Left lobe of liver (tissue), 2 donors: ENCODE results near the gene MYH10. TPM values are rescaled to one million over a fixed set of nuclear protein-coding genes. Genes with fewer than 3 reads are reported as not detected.

Experiments used
- ATAC-seq: fragments of 200-7000 bp; cut with Tn5 transposase; one replicate; pipeline ENCODE4 v1.9.1; 2020; ENCODE audit warnings: mild to moderate bottlenecking, moderate library complexity
- DNase-seq: peaks from one replicate; pipeline ENCODE4 v3.0.0-alpha.2; 2020; ENCODE audit warnings: low spot score
- total RNA-seq: library from RNA; stranded (reverse); gene quantifications from one replicate; pipeline ENCODE4 v1.2.1, GENCODE V29; 2021
- donor health status: DM: no; HTN: no; CAD: no; lungs with moderate emphysema.
- donor health status: DM: no; HTN: yes; CAD: no.

MYH10 gene
- total RNA-seq, 1 donor from 2014 or later: 22.8 TPM

DNA sequence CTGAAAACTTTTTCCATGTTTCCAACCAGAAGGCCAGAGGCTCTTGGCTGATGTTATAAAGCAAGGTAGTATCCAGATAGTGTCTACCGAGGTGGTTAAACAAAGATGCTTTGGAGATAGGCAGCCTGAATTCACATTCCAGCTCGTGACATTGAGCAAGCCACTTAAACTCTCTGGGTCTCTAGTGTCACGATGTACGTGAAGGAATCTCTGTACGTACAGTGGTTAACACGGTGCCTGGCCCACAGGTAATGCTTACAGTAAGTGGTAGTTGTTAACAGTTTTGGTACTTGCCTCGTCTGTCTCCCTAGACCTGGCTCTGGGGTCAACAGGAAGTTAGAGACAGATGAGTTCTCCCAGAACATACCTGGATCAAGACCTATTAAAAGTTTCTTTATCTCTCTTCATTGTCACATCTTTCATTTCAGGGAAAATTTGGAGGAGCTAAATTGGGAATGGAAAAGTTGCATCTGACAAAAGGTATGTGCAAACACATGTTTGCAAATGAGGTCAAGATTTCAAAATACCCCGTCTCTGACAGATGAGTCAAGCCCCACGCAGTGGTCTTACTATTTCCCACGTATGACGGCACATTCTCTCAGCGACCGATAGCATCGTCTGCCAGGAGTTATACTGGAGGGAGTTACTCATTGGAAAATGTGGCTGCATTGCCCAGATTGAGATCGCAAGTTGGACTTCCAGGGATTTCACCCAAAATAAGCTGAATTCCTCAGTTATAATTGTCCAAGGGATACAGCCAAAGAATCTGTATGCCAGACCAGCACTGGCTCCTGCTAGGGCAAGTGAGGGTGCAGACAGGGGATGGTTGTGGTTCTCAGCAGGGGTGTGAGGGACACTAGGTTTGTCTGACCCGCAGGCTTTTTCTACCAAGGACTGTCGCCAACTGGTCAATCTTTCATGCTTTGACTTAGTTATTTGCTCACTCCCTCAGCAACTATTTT, 18.9 kb upstream of the MYH10 start:
- DNase-seq: no peak
- no peak for ATAC-seq

DNA sequence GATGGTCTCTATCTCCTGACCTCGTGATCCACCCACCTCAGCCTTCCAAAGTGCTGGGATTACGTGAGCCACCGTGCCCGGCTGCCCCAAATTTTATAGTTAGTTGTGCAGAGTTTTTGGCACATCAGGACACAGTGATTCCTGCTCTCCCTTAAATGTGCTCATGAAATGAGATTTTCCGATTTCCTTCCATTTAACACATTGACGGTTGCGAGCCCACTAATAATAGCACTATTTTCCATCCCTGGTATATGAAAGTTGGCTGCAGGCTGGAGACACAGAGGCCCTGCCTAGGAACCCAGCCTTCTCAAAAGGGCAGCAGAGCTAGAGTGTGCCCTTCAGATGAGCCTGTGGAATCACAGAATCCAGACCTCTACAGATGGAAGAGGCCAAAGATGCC, 17.4 kb upstream of the MYH10 start:
- DNase-seq (no peak), ATAC-seq (no peak)

DNA sequence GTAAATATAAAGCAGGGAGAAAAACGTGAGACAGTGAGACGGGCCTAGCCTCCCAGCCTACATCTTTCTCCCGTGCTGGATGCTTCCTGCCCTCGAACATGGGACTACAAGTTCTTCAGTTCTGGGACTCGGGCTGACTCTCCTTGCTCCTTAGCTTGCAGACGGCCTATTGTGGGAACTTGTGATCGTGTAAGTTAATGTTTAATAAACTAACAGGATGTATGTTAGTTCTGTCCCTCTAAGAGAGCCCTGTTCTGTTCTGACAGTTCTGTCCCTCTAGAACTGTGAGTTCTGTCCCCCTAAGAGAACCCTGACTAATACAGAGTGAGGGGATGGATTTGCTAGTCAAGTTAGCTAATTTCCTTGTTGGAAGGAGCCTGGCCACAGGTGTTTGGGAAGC, 16.7 kb upstream of the MYH10 start:
- DNase-seq (no peak), ATAC-seq (no peak)

GRCh38 chr17:8644507-8644902, 14.0 kb upstream of the MYH10 start:
- ATAC-seq: no peak
- no peak for DNase-seq

DNA sequence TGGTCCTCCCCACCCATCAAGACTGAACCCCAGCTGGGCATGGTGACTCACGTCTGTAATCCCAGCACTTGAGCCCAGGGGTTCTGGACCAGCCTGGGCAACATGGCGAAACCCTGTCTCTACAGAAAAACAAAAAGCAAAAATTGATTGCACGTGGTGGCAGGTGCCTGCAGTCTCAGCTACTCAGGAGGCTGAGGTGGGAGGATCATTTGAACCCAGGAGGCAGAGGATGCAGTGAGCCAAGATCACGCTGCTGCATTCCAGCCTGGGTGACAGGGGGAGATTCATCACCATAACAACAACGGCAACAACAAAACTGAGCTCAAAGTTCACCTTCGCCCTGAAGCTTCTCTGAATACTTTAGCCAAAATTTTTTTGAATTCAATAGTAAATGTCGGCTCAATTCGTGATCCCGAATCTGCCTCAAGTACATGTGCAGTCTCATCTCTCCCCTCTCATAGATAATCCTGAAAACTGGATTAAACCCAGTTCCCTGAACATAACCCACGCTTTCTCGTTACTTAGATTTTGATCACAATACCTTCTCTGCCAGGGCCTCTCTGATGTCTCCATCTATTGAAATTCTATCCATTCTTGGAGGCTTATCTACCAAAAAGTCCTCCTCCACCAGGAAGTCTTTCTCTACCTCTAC, 13.5 kb upstream of the MYH10 start:
- ATAC-seq (peak; percentile 31), DNase-seq (no peak)

DNA sequence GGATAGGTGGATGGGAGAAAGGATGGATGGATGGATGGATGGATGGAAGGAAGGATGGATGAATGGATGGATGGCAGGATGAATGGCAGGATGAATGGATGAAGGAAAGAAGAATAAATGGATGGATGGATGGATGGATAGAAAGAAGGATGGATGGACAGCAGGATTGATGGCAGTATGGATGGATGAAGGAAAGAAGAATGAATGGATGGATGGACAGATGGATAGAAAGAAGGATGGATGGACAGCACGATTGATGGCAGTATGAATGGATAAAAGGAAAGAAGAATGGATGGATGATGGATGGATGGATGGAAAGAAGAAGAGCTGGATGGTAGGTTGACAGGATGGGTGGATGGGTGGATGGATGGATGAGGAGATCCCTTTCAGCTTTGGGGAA, 9.2 kb upstream of the MYH10 start:
- DNase-seq (no peak), ATAC-seq (no peak)

DNA sequence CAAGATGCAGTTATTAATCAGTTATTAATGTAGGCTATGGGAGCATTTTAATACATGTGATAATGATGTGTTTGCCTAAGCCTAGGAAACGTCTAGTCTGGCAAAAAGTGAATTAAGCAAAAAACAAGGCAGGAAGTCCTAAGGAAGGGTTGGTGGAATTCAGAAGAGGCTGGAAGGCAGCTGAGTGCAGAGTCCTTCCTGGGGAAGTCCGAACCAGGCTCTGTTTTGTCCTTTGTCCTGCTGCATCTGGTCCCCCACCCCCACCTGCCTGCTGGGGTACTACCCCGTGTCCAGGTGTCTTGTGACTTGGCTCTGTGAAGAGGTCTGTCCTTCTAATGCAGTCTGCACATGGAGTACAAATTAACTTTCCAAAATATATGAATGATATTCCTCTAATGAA, 1.5 kb upstream of the MYH10 start:
- no peak for ATAC-seq
- DNase-seq: peak; percentile 51

GRCh38 chr17:8631554-8631877, 991 bp upstream of the MYH10 start:
- ATAC-seq: no peak
- DNase-seq: no peak

GRCh38 chr17:8630802-8631553, 453 bp upstream of the MYH10 start:
- peak; percentile 91 for ATAC-seq
- DNase-seq: peak; percentile 99

GRCh38 chr17:8629371-8630226, 926 bp downstream of the MYH10 start:
- DNase-seq (peak; percentile 53), ATAC-seq (peak; percentile 12)

DNA sequence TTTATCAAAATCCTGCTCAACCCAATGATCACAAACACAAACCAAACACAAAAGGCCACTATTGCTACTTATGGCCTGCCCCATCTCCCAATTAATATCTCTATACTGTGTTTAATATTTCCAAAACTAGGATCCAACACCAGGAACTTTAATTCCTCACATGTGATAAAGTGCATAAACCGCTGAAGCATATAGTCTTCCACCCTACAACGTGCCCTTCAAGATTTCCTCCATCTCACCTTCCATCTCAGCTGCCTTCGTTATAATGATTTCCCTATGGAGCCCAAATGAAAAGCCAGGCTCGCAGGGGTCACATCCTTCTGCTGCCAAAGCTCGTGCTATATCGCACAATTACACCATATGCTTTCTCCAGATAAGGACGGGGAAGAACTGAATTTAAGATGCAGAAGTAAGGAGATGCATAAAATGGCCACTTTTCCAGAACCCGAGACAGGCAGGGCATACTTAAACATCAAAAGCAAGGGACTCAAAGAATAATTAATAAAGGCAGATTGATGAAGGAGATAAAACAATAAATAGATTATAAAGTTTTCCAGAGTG, 1.8 kb downstream of the MYH10 start:
- ATAC-seq (no peak), DNase-seq (no peak)

DNA sequence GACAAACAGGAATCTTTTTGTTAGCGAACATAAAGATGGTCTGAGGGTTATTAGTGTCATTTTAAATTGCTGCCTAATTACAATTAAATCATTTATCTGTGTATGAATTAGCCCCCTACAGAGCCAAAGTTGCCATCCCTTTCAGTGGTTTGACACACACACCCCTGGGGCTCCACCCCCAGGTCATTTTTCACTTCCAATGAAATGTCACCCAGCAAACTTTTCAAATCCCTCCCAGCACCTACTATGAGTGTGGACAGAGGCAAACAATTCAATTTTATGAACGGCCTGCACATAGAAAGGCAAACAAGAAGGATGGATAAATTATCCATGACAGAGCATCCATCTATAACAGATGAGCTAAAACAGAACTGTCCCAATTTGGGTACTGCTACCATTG, 2.4 kb downstream of the MYH10 start:
- ATAC-seq (no peak), DNase-seq (no peak)

- no peak for ATAC-seq
- no peak for DNase-seq
These were observed 6.9 kb downstream of the MYH10 start for GRCh38 chr17:8623591-8623990.

DNA sequence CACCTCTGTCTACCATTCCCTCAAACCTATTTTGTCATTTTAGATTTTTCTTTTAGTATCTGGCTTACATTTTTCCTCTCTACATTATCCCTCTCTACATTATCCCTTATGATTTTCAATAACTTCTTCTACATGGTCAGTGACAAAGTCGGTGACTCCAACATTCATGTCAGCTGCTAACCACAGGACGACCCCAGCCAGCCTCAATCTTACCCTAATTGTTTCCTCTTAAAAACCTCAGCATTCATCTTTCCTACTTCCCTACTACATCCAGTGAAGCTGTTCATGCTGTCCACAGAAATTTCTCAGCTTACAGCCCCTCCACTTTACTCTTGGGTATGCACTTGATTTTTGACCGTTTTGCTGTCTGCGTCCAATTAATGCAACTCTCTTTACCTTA, 8.3 kb downstream of the MYH10 start:
- no peak for DNase-seq
- no peak for ATAC-seq

DNA sequence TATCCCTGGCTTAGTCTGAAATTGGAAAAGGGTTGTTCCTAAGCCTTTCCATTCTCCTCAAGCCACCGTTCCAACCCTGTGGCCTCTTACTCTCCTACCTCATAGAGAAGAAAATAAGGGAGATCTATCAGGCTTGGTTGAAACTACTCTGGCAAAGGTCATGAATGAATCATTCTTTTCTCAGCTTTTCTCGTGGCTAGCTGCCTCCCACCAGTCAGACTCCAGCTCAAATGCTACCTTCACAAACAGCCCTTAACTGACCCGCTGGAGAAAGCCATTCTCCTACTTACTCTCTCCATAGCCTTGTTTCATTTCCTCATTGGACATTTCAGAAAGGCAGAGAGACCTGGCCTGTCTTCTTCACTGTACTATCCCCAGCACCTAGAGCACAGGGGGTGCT, 8.9 kb downstream of the MYH10 start:
- DNase-seq (no peak), ATAC-seq (no peak)

- DNase-seq (no peak), ATAC-seq (no peak)
These were observed 11.2 kb downstream of the MYH10 start for GRCh38 chr17:8619294-8619693.

DNA sequence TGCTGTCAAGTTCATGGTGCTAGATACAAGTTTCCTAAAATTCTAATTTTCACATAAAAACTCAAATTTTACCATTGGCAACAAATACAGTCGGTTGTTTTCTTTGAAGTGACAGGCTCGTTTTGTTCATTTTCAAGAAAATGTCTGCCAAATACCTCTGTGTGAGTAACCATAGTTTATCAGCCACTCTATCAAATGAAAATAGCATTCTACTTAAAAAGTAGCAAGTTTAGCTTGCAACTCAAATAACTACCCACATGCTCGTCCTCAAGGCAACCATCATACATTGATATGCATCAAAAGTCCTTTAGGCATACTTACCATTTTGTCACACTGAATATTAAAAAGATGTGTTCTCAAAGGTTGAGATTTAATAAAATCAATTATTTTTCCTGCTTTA, 11.7 kb downstream of the MYH10 start:
- DNase-seq (no peak), ATAC-seq (no peak)

DNA sequence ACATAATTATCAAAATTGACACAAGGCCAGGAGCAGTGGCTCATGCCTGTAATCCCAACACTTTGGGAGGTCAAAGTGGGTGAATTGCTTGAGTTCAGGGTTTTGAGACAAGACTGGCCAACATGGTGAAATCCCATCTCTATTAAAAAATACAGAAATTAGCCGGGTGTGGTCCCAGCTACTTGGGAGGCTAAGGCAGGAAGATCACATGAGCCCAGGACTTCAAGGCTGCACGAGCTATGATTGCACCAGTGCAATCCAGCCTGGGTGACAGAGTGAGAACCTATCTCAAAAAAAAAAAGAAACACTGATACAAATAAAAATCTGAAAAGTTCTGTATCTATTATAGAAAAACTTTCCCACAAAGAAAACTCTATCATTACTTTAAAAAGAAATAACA, 15.5 kb downstream of the MYH10 start:
- DNase-seq (no peak), ATAC-seq (no peak)

DNA sequence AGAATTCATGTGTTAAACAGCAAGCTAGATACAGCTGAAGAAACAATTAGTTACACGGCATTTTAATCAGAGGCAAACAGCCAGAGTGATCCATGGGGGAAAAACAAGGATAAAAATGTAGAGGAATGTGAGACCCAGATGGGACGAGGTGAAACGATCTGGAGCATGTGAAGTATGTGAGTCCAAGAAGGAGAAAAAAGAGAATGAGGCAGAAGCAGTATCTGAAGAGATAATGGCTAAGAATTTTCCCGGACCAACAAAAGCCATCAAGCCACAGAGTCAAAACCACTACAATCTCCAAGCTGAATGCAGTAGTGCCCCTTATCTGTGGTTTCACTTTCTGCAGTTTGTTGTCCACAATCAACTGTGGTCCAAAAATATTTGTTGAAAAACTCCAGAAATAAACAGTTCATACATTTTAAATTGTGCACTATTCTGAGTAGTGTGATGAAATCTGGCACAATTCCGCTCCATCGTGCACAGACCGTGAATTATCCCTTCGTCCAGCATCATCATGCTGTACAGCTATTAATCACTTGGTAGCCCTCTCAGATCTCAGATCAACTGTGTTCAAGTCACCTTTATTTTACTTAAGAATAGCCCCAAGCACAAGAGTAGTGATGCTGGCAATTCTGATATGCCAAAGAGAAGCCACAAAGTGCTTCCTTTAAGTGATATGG, 18.8 kb downstream of the MYH10 start:
- DNase-seq: no peak
- peak; percentile 57 for ATAC-seq

- no peak for DNase-seq
- peak; percentile 84 for ATAC-seq
These were observed 19.4 kb downstream of the MYH10 start for GRCh38 chr17:8611137-8611536.
